ENCODE results near the gene PARVG.

Gene PARVG

DNA sequence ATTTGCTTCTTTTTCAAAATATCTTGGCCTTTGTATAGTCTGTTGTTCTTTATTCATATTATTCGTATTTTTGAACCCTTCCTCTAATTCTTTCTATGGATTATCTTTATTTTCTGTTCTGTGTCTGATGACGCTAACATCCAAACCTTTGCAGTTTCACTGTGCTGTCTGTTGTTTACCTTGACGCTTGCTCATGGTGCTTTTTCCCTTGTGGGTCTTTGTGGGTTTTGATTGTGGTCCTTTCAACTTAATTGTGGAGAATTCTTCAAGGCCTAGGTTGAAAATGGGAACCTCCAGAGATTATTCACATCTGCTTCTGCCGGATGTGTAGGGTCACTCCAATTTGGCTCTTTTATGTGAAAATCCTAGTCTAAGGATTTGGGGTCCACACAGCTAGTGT, 34.6 kb downstream of the PARVG start:
- TF ChIP-seq ZFP37 (tag by site-specific recombination; IDR thresholded peaks at IDR 0.05), result no peak
- TF ChIP-seq ZNF274 (IDR thresholded peaks at IDR 0.05; ENCODE audit: low read length), result no peak
- TF ChIP-seq ZNF274 (tag by site-specific recombination; IDR thresholded peaks at IDR 0.05; ENCODE audit: borderline replicate concordance), result no peak
- no peak for TF ChIP-seq ZNF48 (tag by site-specific recombination; IDR thresholded peaks at IDR 0.05)
- no peak for TF ChIP-seq ZNF354C (tag by site-specific recombination; IDR thresholded peaks at IDR 0.05; ENCODE audit: borderline replicate concordance, low read depth)
- no peak for TF ChIP-seq ZNF114 (tag by site-specific recombination; IDR thresholded peaks at IDR 0.05)
- TF ChIP-seq ZNF221 (tag by site-specific recombination; IDR thresholded peaks at IDR 0.05; ENCODE audit: borderline replicate concordance), result no peak
- TF ChIP-seq ZNF548 (tag by site-specific recombination; IDR thresholded peaks at IDR 0.05), result no peak
- TF ChIP-seq HOXD13 (CRISPR knock-in tag; IDR thresholded peaks at IDR 0.05; ENCODE audit: borderline replicate concordance), result no peak
- no peak for TF ChIP-seq ZBTB21 (tag by site-specific recombination; IDR thresholded peaks at IDR 0.05)
- no peak for TF ChIP-seq ZSCAN16 (tag by site-specific recombination; IDR thresholded peaks at IDR 0.05)
- TF ChIP-seq, protein P1, sequence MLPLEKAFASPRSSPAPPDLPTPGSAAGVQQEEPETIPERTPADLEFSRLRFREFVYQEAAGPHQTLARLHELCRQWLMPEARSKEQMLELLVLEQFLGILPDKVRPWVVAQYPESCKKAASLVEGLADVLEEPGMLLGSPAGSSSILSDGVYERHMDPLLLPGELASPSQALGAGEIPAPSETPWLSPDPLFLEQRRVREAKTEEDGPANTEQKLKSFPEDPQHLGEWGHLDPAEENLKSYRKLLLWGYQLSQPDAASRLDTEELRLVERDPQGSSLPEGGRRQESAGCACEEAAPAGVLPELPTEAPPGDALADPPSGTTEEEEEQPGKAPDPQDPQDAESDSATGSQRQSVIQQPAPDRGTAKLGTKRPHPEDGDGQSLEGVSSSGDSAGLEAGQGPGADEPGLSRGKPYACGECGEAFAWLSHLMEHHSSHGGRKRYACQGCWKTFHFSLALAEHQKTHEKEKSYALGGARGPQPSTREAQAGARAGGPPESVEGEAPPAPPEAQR (tag by site-specific recombination; IDR thresholded peaks at IDR 0.05), result no peak
- Histone ChIP-seq H3K36me3 (ENCODE audit: control insufficient read depth in 2 of 2, insufficient read depth in 1 of 2, low read length in 2 of 2) (no peaks in the 10 kb centered on the region), H3K9me3 (ENCODE audit: control insufficient read depth, insufficient read depth, low read depth, low read length) (no peaks in the 10 kb centered on the region), H3K4me1 (ENCODE audit: control insufficient read depth, insufficient read depth, low read length) (no peaks in the 10 kb centered on the region), H3K27ac (ENCODE audit: extremely low read depth, low read depth, low read length) (no peak overlapping the region), H3K4me3 (ENCODE audit: low read depth, low read length) (no peak overlapping the region)
- CTCF ChIA-PET, result no interaction called here
- POLR2A ChIA-PET, result no interaction called here

- Histone ChIP-seq H3K36me3 (ENCODE audit: control insufficient read depth in 2 of 2, insufficient read depth in 1 of 2, low read length in 2 of 2) (no peaks in the 10 kb centered on the region), H3K27ac (ENCODE audit: extremely low read depth, low read depth, low read length) (no peak overlapping the region), H3K4me1 (ENCODE audit: control insufficient read depth, insufficient read depth, low read length) (no peaks in the 10 kb centered on the region), H3K4me3 (ENCODE audit: low read depth, low read length) (no peak overlapping the region), H3K9me3 (ENCODE audit: control insufficient read depth, insufficient read depth, low read depth, low read length) (no peaks in the 10 kb centered on the region)
- POLR2A ChIA-PET, result no interaction called here
- CTCF ChIA-PET, result no interaction called here
- TF ChIP-seq, protein P2, sequence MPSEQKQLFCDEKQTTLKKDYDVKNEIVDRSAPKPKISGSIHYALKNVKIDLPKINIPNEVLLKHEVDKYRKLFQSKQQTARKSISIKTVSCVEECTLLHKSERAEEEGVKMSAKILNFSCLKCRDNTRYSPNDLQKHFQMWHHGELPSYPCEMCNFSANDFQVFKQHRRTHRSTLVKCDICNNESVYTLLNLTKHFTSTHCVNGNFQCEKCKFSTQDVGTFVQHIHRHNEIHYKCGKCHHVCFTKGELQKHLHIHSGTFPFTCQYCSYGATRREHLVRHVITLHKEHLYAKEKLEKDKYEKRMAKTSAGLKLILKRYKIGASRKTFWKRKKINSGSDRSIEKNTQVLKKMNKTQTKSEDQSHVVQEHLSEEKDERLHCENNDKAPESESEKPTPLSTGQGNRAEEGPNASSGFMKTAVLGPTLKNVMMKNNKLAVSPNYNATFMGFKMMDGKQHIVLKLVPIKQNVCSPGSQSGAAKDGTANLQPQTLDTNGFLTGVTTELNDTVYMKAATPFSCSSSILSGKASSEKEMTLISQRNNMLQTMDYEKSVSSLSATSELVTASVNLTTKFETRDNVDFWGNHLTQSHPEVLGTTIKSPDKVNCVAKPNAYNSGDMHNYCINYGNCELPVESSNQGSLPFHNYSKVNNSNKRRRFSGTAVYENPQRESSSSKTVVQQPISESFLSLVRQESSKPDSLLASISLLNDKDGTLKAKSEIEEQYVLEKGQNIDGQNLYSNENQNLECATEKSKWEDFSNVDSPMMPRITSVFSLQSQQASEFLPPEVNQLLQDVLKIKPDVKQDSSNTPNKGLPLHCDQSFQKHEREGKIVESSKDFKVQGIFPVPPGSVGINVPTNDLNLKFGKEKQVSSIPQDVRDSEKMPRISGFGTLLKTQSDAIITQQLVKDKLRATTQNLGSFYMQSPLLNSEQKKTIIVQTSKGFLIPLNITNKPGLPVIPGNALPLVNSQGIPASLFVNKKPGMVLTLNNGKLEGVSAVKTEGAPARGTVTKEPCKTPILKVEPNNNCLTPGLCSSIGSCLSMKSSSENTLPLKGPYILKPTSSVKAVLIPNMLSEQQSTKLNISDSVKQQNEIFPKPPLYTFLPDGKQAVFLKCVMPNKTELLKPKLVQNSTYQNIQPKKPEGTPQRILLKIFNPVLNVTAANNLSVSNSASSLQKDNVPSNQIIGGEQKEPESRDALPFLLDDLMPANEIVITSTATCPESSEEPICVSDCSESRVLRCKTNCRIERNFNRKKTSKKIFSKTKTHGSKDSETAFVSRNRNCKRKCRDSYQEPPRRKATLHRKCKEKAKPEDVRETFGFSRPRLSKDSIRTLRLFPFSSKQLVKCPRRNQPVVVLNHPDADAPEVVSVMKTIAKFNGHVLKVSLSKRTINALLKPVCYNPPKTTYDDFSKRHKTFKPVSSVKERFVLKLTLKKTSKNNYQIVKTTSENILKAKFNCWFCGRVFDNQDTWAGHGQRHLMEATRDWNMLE (tag by site-specific recombination; conservative IDR thresholded peaks at IDR 0.05; ENCODE audit: low read depth), result no peak
- no peak for TF ChIP-seq REST (tag by site-specific recombination; IDR thresholded peaks at IDR 0.05)
- no peak for TF ChIP-seq ZBTB48 (tag by site-specific recombination; IDR thresholded peaks at IDR 0.05)
- no peak for TF ChIP-seq ZNF416 (tag by site-specific recombination; IDR thresholded peaks at IDR 0.05)
- no peak for TF ChIP-seq ZNF624 (tag by site-specific recombination; IDR thresholded peaks at IDR 0.05)
- TF ChIP-seq, protein P3, sequence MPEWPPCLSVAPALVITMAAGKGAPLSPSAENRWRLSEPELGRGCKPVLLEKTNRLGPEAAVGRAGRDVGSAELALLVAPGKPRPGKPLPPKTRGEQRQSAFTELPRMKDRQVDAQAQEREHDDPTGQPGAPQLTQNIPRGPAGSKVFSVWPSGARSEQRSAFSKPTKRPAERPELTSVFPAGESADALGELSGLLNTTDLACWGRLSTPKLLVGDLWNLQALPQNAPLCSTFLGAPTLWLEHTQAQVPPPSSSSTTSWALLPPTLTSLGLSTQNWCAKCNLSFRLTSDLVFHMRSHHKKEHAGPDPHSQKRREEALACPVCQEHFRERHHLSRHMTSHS (tag by site-specific recombination; IDR thresholded peaks at IDR 0.05), result no peak
- TF ChIP-seq ZNF473 (tag by site-specific recombination; IDR thresholded peaks at IDR 0.05), result no peak
- TF ChIP-seq SP7 (tag by site-specific recombination; IDR thresholded peaks at IDR 0.05), result no peak
- TF ChIP-seq KLF8 (tag by site-specific recombination; IDR thresholded peaks at IDR 0.05), result no peak
- no peak for TF ChIP-seq ZXDB (tag by site-specific recombination; IDR thresholded peaks at IDR 0.05)
- TF ChIP-seq ZNF280D (tag by site-specific recombination; IDR thresholded peaks at IDR 0.05), result no peak
- TF ChIP-seq ZNF221 (tag by site-specific recombination; IDR thresholded peaks at IDR 0.05; ENCODE audit: borderline replicate concordance), result no peak
These were observed 36.6 kb downstream of the PARVG start for GRCh38 chr22:44217346-44217745.
